ENCODE measurements around the gene SLC38A7. TPM values are rescaled to one million over a fixed set of nuclear protein-coding genes. Genes with fewer than 3 reads are reported as not detected.

The SLC38A7 gene, protein sequence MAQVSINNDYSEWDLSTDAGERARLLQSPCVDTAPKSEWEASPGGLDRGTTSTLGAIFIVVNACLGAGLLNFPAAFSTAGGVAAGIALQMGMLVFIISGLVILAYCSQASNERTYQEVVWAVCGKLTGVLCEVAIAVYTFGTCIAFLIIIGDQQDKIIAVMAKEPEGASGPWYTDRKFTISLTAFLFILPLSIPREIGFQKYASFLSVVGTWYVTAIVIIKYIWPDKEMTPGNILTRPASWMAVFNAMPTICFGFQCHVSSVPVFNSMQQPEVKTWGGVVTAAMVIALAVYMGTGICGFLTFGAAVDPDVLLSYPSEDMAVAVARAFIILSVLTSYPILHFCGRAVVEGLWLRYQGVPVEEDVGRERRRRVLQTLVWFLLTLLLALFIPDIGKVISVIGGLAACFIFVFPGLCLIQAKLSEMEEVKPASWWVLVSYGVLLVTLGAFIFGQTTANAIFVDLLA
- total RNA-seq: 1 to 10 TPM; 5.3 to 5.6 TPM
- polyA plus RNA-seq (2013, experiment 1 of 2): 4.5 TPM
- 6.6 TPM for polyA plus RNA-seq (2013, experiment 2 of 2)
- total RNA-seq: 4.0 to 24.1 (median 10.6) reads per million in 172 experiments

DNA sequence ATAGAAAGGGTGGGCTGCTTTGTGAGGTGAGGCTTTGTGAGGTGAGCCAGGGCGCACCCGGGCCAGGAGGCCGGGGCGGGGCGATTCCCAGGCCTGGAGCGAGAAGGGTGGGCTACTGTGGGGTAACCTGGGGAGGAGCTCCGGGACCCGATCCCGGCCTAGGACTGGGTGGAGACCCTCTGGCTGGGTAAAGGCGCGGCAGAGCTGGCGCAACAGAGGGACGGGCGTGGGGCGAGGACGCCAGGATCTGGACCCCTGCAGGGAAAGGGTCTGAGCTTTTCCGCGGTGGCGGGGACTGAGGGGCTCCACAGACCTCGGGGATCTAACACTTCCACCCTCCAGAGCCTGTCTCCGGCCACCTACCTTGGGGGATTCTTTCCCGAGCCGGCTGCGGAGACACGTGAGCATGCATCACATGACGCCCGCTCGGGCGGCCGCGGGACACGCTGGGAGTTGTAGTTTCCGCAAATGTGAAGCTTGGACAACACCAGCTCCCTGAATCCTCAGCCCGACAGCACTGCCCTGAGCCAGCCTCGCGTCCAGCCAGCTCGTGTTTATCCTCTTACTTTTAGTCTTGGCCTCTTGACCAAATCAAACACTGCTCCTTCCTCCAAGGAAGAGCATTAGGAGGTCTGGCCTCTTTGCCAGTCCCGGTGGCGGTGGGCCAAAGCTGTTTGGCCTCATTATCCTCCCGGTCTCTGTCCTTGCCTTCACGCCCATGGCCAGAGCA lies at the start of gene SLC38A7:
Gene SLC38A7 (minus strand): TSS at position 417 of the 730 bp plus-strand sequence. CDS start 4,644 bp downstream, outside the sequence.
- peak; percentile 90 for ATAC-seq (ENCODE audit: poor library complexity)
- peak; percentile 50 to 84 (median 64) for DNase-seq
- H3K4me1 Mint-ChIP-seq (ENCODE audit: low read depth): peaks cover 20% of the 10 kb centered on the region
- H3K4me3 ChIP-seq (ENCODE audit: low read length): peak within 1 kb of the TSS; percentile 77
- H3K36me3 Mint-ChIP-seq (ENCODE audit: low read depth): peaks cover 8% of the 10 kb centered on the region
- TF ChIP-seq, protein P1, sequence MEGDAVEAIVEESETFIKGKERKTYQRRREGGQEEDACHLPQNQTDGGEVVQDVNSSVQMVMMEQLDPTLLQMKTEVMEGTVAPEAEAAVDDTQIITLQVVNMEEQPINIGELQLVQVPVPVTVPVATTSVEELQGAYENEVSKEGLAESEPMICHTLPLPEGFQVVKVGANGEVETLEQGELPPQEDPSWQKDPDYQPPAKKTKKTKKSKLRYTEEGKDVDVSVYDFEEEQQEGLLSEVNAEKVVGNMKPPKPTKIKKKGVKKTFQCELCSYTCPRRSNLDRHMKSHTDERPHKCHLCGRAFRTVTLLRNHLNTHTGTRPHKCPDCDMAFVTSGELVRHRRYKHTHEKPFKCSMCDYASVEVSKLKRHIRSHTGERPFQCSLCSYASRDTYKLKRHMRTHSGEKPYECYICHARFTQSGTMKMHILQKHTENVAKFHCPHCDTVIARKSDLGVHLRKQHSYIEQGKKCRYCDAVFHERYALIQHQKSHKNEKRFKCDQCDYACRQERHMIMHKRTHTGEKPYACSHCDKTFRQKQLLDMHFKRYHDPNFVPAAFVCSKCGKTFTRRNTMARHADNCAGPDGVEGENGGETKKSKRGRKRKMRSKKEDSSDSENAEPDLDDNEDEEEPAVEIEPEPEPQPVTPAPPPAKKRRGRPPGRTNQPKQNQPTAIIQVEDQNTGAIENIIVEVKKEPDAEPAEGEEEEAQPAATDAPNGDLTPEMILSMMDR (IDR thresholded peaks at IDR 0.05): no peak
- POLR2A ChIA-PET: interaction anchor here (0.6 to 1.6 kb wide), 7 partner anchors 13 to 171 kb away, joined by 3 to 7 read pairs (median 3); partner anchors contain the start of gene GOT2
- H3K4me1 ChIP-seq (ENCODE audit: insufficient read depth, low read length): peaks cover 19% of the 10 kb centered on the region
- H3K4me3 Mint-ChIP-seq: peak within 1 kb of the TSS; percentile 91
- H3K27me3 Mint-ChIP-seq: no peaks in the 10 kb centered on the region
- peak within 1 kb of the TSS; percentile 31 for H3K27ac Mint-ChIP-seq
- peak within 1 kb of the TSS; percentile 13 to 18 for H3K27ac ChIP-seq (ENCODE audit: low read depth in 1 of 2, low read length in 2 of 2)
- H3K9me3 Mint-ChIP-seq: no peaks in the 10 kb centered on the region
- CTCF ChIA-PET: interaction anchor here (1.0 kb wide), 1 partner anchor 72 kb away, joined by 5 read pairs; no protein-coding TSS in a partner anchor
- H3K36me3 ChIP-seq (ENCODE audit: insufficient read depth, low read length): no peaks in the 10 kb centered on the region
- H3K27me3 ChIP-seq (ENCODE audit: control insufficient read depth in 1 of 2, insufficient read depth in 2 of 2, low read length in 2 of 2): no peaks in the 10 kb centered on the region
- intact Hi-C loops (cut with DNase I, micrococcal nuclease): loop anchor here (1.0 to 5.0 kb wide), 3 partner anchors 48 to 292 kb away; partner anchors contain the start of genes GINS3 (in 1 of the 2) and GOT2 (in 1 of the 2)
- no peaks in the 10 kb centered on the region for H3K9me3 ChIP-seq (ENCODE audit: control insufficient read depth in 1 of 2, insufficient read depth in 1 of 2, low read length in 2 of 2)

DNA sequence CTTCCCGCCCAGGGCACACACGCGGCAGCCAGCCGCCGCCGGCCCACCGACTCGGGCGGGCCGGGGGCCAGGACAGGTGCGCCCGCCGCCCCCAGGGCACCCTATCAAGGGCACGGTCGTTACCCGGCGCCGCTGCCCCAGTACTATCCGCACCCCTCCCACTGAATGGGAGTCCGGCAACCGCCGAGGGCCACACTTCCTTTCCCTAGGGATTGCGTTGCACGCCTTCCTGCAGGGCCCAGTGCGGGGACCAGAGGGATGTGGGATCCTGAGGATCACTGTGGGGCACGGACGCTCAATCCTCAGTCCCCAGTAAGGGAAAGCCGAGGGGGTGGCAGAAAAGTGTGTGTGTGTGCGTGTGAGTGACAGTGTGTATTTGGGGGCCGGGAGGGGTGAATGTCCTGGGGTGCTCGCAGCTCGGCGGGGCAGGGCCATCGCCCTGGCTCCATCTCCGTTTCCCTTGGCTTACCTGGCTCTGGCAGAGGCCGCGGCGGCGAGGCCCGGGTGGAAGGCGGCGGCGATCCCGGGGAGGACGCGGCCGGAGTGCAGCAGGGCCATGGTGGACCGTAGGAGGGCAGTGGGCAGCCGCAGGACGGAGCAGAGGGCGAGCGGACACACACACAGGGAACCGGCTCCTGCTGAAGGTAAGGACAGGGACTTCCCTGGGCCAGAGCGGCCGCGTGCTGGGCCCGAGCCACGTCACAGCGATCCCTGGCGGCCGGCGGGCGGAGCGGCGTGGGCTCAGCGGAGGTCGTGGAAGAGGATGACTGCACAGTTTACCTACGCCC lies 49.3 kb upstream of the SLC38A7 start, which contains the start of gene GOT2:
Gene GOT2 (minus strand): TSS at position 646 of the 788 bp plus-strand sequence. CDS start 88 bp downstream, at position 558.
- H3K4me3 Mint-ChIP-seq: peak within 1 kb of the TSS; percentile 99
- peak within 1 kb of the TSS; percentile 71 for H3K27ac Mint-ChIP-seq
- TF ChIP-seq, protein P1 (IDR thresholded peaks at IDR 0.05): peak; percentile 88
- no peaks in the 10 kb centered on the region for H3K9me3 ChIP-seq (ENCODE audit: control insufficient read depth in 1 of 2, insufficient read depth in 1 of 2, low read length in 2 of 2)
- POLR2A ChIA-PET: interaction anchor here (0.8 kb wide), 1 partner anchor 49 kb away, joined by 3 read pairs; the partner anchor contains the start of gene SLC38A7
- peak within 1 kb of the TSS; percentile 92 for H3K4me3 ChIP-seq (ENCODE audit: low read length)
- peak; percentile 97 for ATAC-seq (ENCODE audit: poor library complexity)
- H3K9me3 Mint-ChIP-seq: no peaks in the 10 kb centered on the region
- H3K27me3 ChIP-seq (ENCODE audit: control insufficient read depth in 1 of 2, insufficient read depth in 2 of 2, low read length in 2 of 2): no peaks in the 10 kb centered on the region
- H3K4me1 ChIP-seq (ENCODE audit: insufficient read depth, low read length): peaks cover 15% of the 10 kb centered on the region
- H3K36me3 Mint-ChIP-seq (ENCODE audit: low read depth): peaks cover 12% of the 10 kb centered on the region
- intact Hi-C loops (cut with DNase I, micrococcal nuclease): loop anchor here (1.0 to 5.0 kb wide), 3 partner anchors 22 to 102 kb away; no protein-coding TSS in a partner anchor
- H3K27me3 Mint-ChIP-seq: no peaks in the 10 kb centered on the region
- CTCF ChIA-PET: interaction anchor here (0.6 to 1.7 kb wide), 4 partner anchors 22 to 1197 kb away, joined by 3 to 13 read pairs (median 4); partner anchors contain the start of gene CCDC102A
- no peaks in the 10 kb centered on the region for H3K36me3 ChIP-seq (ENCODE audit: insufficient read depth, low read length)
- H3K27ac ChIP-seq (ENCODE audit: low read depth in 1 of 2, low read length in 2 of 2): peak within 1 kb of the TSS in 1 of 2 donors; percentile 43
- DNase-seq: peak; percentile 62 to 89 (median 74)
- H3K4me1 Mint-ChIP-seq (ENCODE audit: low read depth): peaks cover 56% of the 10 kb centered on the region
